MCF 10A (cell line): Measurements from ENCODE around the gene TOB2. TPM values are rescaled to one million over a fixed set of nuclear protein-coding genes. Genes with fewer than 3 reads are reported as not detected.

Experiments
- BruUV-seq: library from RNA; stranded (reverse); fragments of 400-500 nt; replicated peaks from 2 replicates; lab custom pipeline; 2021; lab: Mats Ljungman, UMichigan
- CTCF ChIA-PET: fragments of 300-600 bp; sonication (Branson Sonifier 250); formaldehyde crosslinking; extraction: SDS; loops from one replicate; lab custom pipeline; 2021; ENCODE audit warnings: antibody characterized with exemption, inconsistent platforms; lab: Yijun Ruan, JAX
- POLR2A ChIA-PET: fragments of 300-600, 350-650 bp; sonication (Branson Sonifier 250); formaldehyde crosslinking; extraction: SDS; loops from one replicate; lab custom pipeline; 2020; ENCODE audit warnings: antibody characterized with exemption, inconsistent platforms; lab: Yijun Ruan, JAX
- DNase-seq: peaks from one replicate; pipeline ENCODE4 v3.0.0-alpha.2; 2018; ENCODE audit not compliant: unreplicated experiment
- H3K27ac Mint-ChIP-seq: one replicate; pipeline ENCODE4 v1.8.0; 2022; ENCODE audit warnings: mild to moderate bottlenecking, low read depth, mixed read lengths; ENCODE audit not compliant: unreplicated experiment
- H3K27me3 Mint-ChIP-seq: one replicate; pipeline ENCODE4 v1.8.0; 2022; ENCODE audit warnings: mixed read lengths; ENCODE audit not compliant: insufficient read depth, unreplicated experiment
- H3K36me3 Mint-ChIP-seq: one replicate; pipeline ENCODE4 v1.8.0; 2022; ENCODE audit warnings: mild to moderate bottlenecking, moderate library complexity, mixed read lengths; ENCODE audit not compliant: insufficient read depth, unreplicated experiment
- H3K4me1 Mint-ChIP-seq: one replicate; pipeline ENCODE4 v1.8.0; 2022; ENCODE audit warnings: mixed read lengths; ENCODE audit not compliant: insufficient read depth, unreplicated experiment
- H3K4me3 Mint-ChIP-seq: one replicate; pipeline ENCODE4 v1.8.0; 2022; ENCODE audit warnings: mild to moderate bottlenecking, moderate library complexity, mixed read lengths; ENCODE audit not compliant: unreplicated experiment
- H3K9me3 Mint-ChIP-seq: one replicate; pipeline ENCODE4 v1.8.0; 2022; ENCODE audit warnings: mixed read lengths; ENCODE audit not compliant: unreplicated experiment
- intact Hi-C: fragments of 100-400 bp; cut with micrococcal nuclease; formaldehyde crosslinking; loops from 2 replicates; pipeline ENCODE4 v1.14.1; 2022
- total RNA-seq: library from RNA; stranded (reverse); gene quantifications from 2 replicates; pipeline ENCODE4 v1.2.3, GENCODE V29; 2022
- TF ChIP-seq, protein P1 (sequence below): fragments of 200-600 bp; IDR thresholded peaks from one replicate; pipeline ENCODE4 v1.8.0; 2022; ENCODE audit warnings: antibody characterized with exemption, mild to moderate bottlenecking; ENCODE audit not compliant: unreplicated experiment

Gene TOB2
- total RNA-seq, 1 experiment from 2014 or later: 25.4 TPM

GRCh38 chr22:41387341-41387740 lies 59.3 kb downstream of the TOB2 start:
- TF ChIP-seq, protein P1, sequence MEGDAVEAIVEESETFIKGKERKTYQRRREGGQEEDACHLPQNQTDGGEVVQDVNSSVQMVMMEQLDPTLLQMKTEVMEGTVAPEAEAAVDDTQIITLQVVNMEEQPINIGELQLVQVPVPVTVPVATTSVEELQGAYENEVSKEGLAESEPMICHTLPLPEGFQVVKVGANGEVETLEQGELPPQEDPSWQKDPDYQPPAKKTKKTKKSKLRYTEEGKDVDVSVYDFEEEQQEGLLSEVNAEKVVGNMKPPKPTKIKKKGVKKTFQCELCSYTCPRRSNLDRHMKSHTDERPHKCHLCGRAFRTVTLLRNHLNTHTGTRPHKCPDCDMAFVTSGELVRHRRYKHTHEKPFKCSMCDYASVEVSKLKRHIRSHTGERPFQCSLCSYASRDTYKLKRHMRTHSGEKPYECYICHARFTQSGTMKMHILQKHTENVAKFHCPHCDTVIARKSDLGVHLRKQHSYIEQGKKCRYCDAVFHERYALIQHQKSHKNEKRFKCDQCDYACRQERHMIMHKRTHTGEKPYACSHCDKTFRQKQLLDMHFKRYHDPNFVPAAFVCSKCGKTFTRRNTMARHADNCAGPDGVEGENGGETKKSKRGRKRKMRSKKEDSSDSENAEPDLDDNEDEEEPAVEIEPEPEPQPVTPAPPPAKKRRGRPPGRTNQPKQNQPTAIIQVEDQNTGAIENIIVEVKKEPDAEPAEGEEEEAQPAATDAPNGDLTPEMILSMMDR: no peak
- Mint-ChIP-seq H3K4me1 (peaks cover 6% of the 10 kb centered on the region), H3K36me3 (peaks cover 10% of the 10 kb centered on the region), H3K27me3 (no peaks in the 10 kb centered on the region), H3K9me3 (no peaks in the 10 kb centered on the region), H3K27ac (no peak overlapping the region), H3K4me3 (no peak overlapping the region)
- POLR2A ChIA-PET: interaction anchor here (0.7 kb wide), 1 partner anchor 27 kb away, joined by 3 read pairs; no protein-coding TSS in a partner anchor
- CTCF ChIA-PET: no interaction called here
- no TSS peak for BruUV-seq
- DNase-seq: no peak
- intact Hi-C loops: loop anchor here (10.0 kb wide), 1 partner anchor 103 kb away; the partner anchor contains the start of gene RANGAP1

- TF ChIP-seq, protein P1: no peak
- Mint-ChIP-seq H3K4me3 (no peak overlapping the region), H3K4me1 (peaks cover 6% of the 10 kb centered on the region), H3K27me3 (no peaks in the 10 kb centered on the region), H3K9me3 (no peaks in the 10 kb centered on the region), H3K36me3 (peaks cover 15% of the 10 kb centered on the region), H3K27ac (no peak overlapping the region)
- BruUV-seq: no TSS peak
- ChIA-PET POLR2A (interaction anchor here (1.2 kb wide), 1 partner anchor 237 kb away, joined by 3 read pairs; the partner anchor contains the start of genes DESI1 and XRCC6), CTCF (interaction anchor here (0.9 kb wide), 1 partner anchor 134 kb away, joined by 3 read pairs; no protein-coding TSS in a partner anchor)
- DNase-seq: no peak
- intact Hi-C loops: loop anchor here (10.0 kb wide), 1 partner anchor 99 kb away; the partner anchor contains the start of gene RANGAP1
These were observed 62.5 kb downstream of the TOB2 start for GRCh38 chr22:41384128-41384527.

Other genes with a start within 250 kb of the TOB2 start
- gene L3MBTL2, start 241.5 kb downstream of the TOB2 start, total RNA-seq: 28.7 and 30.0 TPM in 2 replicates
- 0.51 and 0.52 TPM in 2 replicates for gene CHADL, start 205.9 kb downstream of the TOB2 start, total RNA-seq
- gene RANGAP1, start 160.6 kb downstream of the TOB2 start, total RNA-seq: 84.7 and 117 TPM in 2 replicates
- gene ZC3H7B, start 145.3 kb downstream of the TOB2 start, total RNA-seq: 42.9 and 53.4 TPM in 2 replicates
- gene TEF, start 64.9 kb downstream of the TOB2 start, total RNA-seq: 2.2 and 4.2 TPM in 2 replicates
- gene PHF5A, start 21.9 kb upstream of the TOB2 start, total RNA-seq: 62.3 and 68.8 TPM in 2 replicates
- gene ACO2, start 22.3 kb upstream of the TOB2 start, total RNA-seq: 105 and 109 TPM in 2 replicates
- gene POLR3H, start 97.7 kb upstream of the TOB2 start, total RNA-seq: 26.3 and 35.5 TPM in 2 replicates
- gene CSDC2, start 114.2 kb upstream of the TOB2 start, total RNA-seq: not detected in 2 replicates
- 29.9 and 30.9 TPM in 2 replicates for gene PMM1, start 143.0 kb upstream of the TOB2 start, total RNA-seq
- gene DESI1, start 174.2 kb upstream of the TOB2 start, total RNA-seq: 59.6 and 67.2 TPM in 2 replicates
- 173 and 203 TPM in 2 replicates for gene XRCC6, start 174.5 kb upstream of the TOB2 start, total RNA-seq
- 280 and 286 TPM in 2 replicates for gene SNU13, start 242.1 kb upstream of the TOB2 start, total RNA-seq